Panc1 (cell line): ENCODE results near the gene DOK5. TPM values are rescaled to one million over a fixed set of nuclear protein-coding genes. Genes with fewer than 3 reads are reported as not detected.

Experiments used
- ATAC-seq: fragments of 200-7000 bp; cut with Tn5 transposase; 2 replicates; pipeline ENCODE4 v1.9.1; 2020; ENCODE audit warnings: mild to moderate bottlenecking, moderate library complexity
- BruUV-seq: library from RNA; stranded (reverse); fragments of 400-500 nt; replicated peaks from 2 replicates; lab custom pipeline; 2021; lab: Mats Ljungman, UMichigan
- CTCF ChIA-PET: fragments of 300-600 bp; sonication (Branson Sonifier 250); formaldehyde crosslinking; loops from one replicate; lab custom pipeline; 2022; ENCODE audit warnings: antibody characterized with exemption; lab: Charles Lee
- POLR2A ChIA-PET: fragments of 300-600 bp; sonication (Branson Sonifier 250); formaldehyde crosslinking; loops from one replicate; lab custom pipeline; 2022; ENCODE audit warnings: antibody characterized with exemption; lab: Charles Lee
- DNase-seq: peaks from one replicate; pipeline ENCODE4 v3.0.0-alpha.2; 2010; ENCODE audit warnings: low read depth, low spot score
- H3K27ac ChIP-seq: 2 replicates; pipeline ENCODE4 v1.5.1; 2011; ENCODE audit warnings: mild to moderate bottlenecking, low read length, inconsistent platforms
- H3K27me3 ChIP-seq: fragments of 200-500 bp; sonication (Bioruptor generic); 2 replicates; pipeline ENCODE4 v1.6.0; 2014; ENCODE audit warnings: low read length, inconsistent platforms; ENCODE audit not compliant: control insufficient read depth, insufficient read depth
- H3K36me3 ChIP-seq: fragments of 200-500 bp; sonication (Bioruptor generic); 2 replicates; pipeline ENCODE4 v1.5.1; 2014; ENCODE audit warnings: inconsistent platforms, mild to moderate bottlenecking, low read length, moderate library complexity; ENCODE audit not compliant: control insufficient read depth, insufficient read depth
- H3K4me1 ChIP-seq: 2 replicates; pipeline ENCODE4 v1.5.1; 2011; ENCODE audit warnings: inconsistent platforms, mild to moderate bottlenecking, low read length, moderate library complexity; ENCODE audit not compliant: control insufficient read depth, insufficient read depth
- H3K4me3 ChIP-seq, 2 experiments: 2 replicates each; pipeline ENCODE4 v1.5.1; 2011 to 2012; ENCODE audit warnings: low read depth in 2 of 2, low read length in 2 of 2, mild to moderate bottlenecking in 2 of 2, inconsistent platforms in 1 of 2, moderate library complexity in 1 of 2
- H3K9me3 ChIP-seq: fragments of 200-500 bp; sonication (Bioruptor generic); 2 replicates; pipeline ENCODE4 v1.5.1; 2014; ENCODE audit warnings: low read depth, mild to moderate bottlenecking, inconsistent platforms, low read length, moderate library complexity; ENCODE audit not compliant: control insufficient read depth, insufficient read depth
- POLR2AphosphoS5 ChIP-seq: IDR thresholded peaks from 2 replicates; pipeline ENCODE4 v1.6.1; 2012; ENCODE audit warnings: mild to moderate bottlenecking, low read depth, low read length, moderate library complexity
- SIN3A ChIP-seq: IDR thresholded peaks from 2 replicates; pipeline ENCODE4 v1.6.1; 2012; ENCODE audit warnings: low read depth, mild to moderate bottlenecking, low read length, moderate library complexity, borderline replicate concordance; ENCODE audit not compliant: insufficient read depth
- TCF7L2 ChIP-seq: IDR thresholded peaks from 2 replicates; pipeline ENCODE4 v1.6.1; 2011; ENCODE audit warnings: mild to moderate bottlenecking, low read depth, low read length, inconsistent platforms
- in situ Hi-C: cut with HindIII; loops from 2 replicates; pipeline ENCODE4 v1.10.0; 2016; ENCODE audit warnings: low sequenced_read_pairs, low pct_unique_long_range_greater_than_20kb
- intact Hi-C: fragments of 100-400 bp; cut with micrococcal nuclease; formaldehyde crosslinking; loops from one replicate; pipeline ENCODE4 v1.10.0; 2022; ENCODE audit not compliant: unreplicated experiment
- total RNA-seq: library from RNA; stranded (reverse); gene quantifications from one replicate; pipeline ENCODE4 v1.2.1, GENCODE V29; 2021; ENCODE audit not compliant: unreplicated experiment
- TF ChIP-seq, protein P1 (sequence below): fragments of 450-650 bp; IDR thresholded peaks from 2 replicates; pipeline ENCODE4 v1.5.1; 2017; ENCODE audit warnings: mild to moderate bottlenecking
- TF ChIP-seq, protein P2 (sequence below), 2 experiments: IDR thresholded peaks; 2 replicates each; pipeline ENCODE4 v1.6.1; 2011 to 2012; ENCODE audit warnings: low read depth in 2 of 2, control low read depth in 1 of 2, low read length in 1 of 2, mild to moderate bottlenecking in 1 of 2, moderate library complexity in 1 of 2; ENCODE audit not compliant: insufficient read depth in 1 of 2

The DOK5 gene
- total RNA-seq, 1 experiment from 2014 or later: 0.18 TPM

GRCh38 chr20:54587408-54587807 lies 112.0 kb downstream of the DOK5 start:
- intact Hi-C loops (no loop called here), in situ Hi-C loops (no loop called here)
- DNase-seq (no peak), ATAC-seq (no peak)
- no TSS peak for BruUV-seq
- POLR2A ChIA-PET: no interaction called here
- H3K4me3 ChIP-seq: no peak overlapping the region
- TF ChIP-seq SIN3A (no peak), TCF7L2 (no peak), POLR2AphosphoS5 (no peak)
- TF ChIP-seq, protein P1, sequence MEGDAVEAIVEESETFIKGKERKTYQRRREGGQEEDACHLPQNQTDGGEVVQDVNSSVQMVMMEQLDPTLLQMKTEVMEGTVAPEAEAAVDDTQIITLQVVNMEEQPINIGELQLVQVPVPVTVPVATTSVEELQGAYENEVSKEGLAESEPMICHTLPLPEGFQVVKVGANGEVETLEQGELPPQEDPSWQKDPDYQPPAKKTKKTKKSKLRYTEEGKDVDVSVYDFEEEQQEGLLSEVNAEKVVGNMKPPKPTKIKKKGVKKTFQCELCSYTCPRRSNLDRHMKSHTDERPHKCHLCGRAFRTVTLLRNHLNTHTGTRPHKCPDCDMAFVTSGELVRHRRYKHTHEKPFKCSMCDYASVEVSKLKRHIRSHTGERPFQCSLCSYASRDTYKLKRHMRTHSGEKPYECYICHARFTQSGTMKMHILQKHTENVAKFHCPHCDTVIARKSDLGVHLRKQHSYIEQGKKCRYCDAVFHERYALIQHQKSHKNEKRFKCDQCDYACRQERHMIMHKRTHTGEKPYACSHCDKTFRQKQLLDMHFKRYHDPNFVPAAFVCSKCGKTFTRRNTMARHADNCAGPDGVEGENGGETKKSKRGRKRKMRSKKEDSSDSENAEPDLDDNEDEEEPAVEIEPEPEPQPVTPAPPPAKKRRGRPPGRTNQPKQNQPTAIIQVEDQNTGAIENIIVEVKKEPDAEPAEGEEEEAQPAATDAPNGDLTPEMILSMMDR: no peak
- TF ChIP-seq, protein P2, sequence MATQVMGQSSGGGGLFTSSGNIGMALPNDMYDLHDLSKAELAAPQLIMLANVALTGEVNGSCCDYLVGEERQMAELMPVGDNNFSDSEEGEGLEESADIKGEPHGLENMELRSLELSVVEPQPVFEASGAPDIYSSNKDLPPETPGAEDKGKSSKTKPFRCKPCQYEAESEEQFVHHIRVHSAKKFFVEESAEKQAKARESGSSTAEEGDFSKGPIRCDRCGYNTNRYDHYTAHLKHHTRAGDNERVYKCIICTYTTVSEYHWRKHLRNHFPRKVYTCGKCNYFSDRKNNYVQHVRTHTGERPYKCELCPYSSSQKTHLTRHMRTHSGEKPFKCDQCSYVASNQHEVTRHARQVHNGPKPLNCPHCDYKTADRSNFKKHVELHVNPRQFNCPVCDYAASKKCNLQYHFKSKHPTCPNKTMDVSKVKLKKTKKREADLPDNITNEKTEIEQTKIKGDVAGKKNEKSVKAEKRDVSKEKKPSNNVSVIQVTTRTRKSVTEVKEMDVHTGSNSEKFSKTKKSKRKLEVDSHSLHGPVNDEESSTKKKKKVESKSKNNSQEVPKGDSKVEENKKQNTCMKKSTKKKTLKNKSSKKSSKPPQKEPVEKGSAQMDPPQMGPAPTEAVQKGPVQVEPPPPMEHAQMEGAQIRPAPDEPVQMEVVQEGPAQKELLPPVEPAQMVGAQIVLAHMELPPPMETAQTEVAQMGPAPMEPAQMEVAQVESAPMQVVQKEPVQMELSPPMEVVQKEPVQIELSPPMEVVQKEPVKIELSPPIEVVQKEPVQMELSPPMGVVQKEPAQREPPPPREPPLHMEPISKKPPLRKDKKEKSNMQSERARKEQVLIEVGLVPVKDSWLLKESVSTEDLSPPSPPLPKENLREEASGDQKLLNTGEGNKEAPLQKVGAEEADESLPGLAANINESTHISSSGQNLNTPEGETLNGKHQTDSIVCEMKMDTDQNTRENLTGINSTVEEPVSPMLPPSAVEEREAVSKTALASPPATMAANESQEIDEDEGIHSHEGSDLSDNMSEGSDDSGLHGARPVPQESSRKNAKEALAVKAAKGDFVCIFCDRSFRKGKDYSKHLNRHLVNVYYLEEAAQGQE (IDR thresholded peaks at IDR 0.05; ENCODE audit: insufficient read depth in 1 of 2, low read depth in 2 of 2, low read length in 1 of 2): no peak
- CTCF ChIA-PET: no interaction called here
- H3K36me3 ChIP-seq: no peaks in the 10 kb centered on the region
- no peaks in the 10 kb centered on the region for H3K4me1 ChIP-seq
- H3K9me3 ChIP-seq: no peaks in the 10 kb centered on the region
- H3K27me3 ChIP-seq: no peaks in the 10 kb centered on the region
- H3K27ac ChIP-seq: no peak overlapping the region

DNA sequence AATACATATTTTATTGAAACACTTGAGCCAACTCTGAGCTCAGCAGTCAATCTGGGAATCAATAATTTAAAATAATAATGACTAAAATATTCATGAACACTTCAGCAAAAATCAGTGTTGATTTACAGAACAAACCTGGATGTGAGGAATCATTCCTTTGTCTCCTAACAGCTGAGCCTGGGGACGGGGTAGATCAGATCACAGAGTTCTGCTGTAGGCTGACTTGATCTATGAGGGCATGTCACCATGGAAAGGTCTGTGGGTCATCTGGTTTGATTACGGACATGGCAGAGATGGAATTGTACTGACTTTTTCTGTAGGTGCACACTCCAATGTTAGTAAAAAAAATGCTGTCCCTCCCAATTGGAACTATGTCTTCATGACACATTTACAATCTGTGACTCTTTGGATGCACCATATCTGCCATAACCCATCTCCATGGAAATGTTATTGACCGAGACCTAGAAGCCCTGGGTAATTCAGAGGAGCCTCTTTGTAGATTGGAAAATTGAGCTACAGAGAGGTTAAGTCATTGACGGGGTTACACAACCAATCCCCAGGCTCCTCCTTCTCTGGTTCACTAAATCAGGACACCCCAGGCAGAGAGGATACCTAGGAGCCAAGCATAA lies 114.1 kb downstream of the DOK5 start:
- Histone ChIP-seq H3K27me3 (no peaks in the 10 kb centered on the region), H3K9me3 (no peaks in the 10 kb centered on the region), H3K36me3 (no peaks in the 10 kb centered on the region), H3K4me3 (no peak overlapping the region), H3K4me1 (no peaks in the 10 kb centered on the region), H3K27ac (no peak overlapping the region)
- in situ Hi-C loops: no loop called here
- CTCF ChIA-PET: no interaction called here
- ATAC-seq (no peak), DNase-seq (no peak)
- POLR2A ChIA-PET: no interaction called here
- intact Hi-C loops: no loop called here
- TF ChIP-seq TCF7L2 (no peak), POLR2AphosphoS5 (no peak), SIN3A (no peak)
- TF ChIP-seq, protein P2 (IDR thresholded peaks at IDR 0.05; ENCODE audit: insufficient read depth in 1 of 2, low read depth in 2 of 2, low read length in 1 of 2): no peak
- TF ChIP-seq, protein P1: no peak
- BruUV-seq: no TSS peak
